Bronchial epithelial cell (primary cell): ENCODE measurements around the gene TRABD2A. TPM values are rescaled to one million over a fixed set of nuclear protein-coding genes. Genes with fewer than 3 reads are reported as not detected.
A peak's percentile ranks its signal among the peaks of the same experiment; 100 is the strongest.

Experiments
- DNase-seq: peaks from one replicate; pipeline ENCODE4 v3.0.0-alpha.2; 2010; ENCODE audit warnings: low read depth
- FAIRE-seq: peaks from 2 replicates; lab custom pipeline; 2011; peaks lifted over from hg19 to GRCh38; lab: Jason Lieb, UNC
- H3K27me3 ChIP-seq: 2 replicates; pipeline ENCODE4 v1.5.1; 2011; ENCODE audit warnings: low read length; ENCODE audit not compliant: control insufficient read depth, insufficient read depth
- H3K36me3 ChIP-seq: 2 replicates; pipeline ENCODE4 v1.5.1; 2011; ENCODE audit warnings: low read length; ENCODE audit not compliant: control insufficient read depth, insufficient read depth
- H3K4me3 ChIP-seq: 2 replicates; pipeline ENCODE4 v1.5.1; 2011; ENCODE audit warnings: mild to moderate bottlenecking, low read depth, low read length, control low read depth
- total RNA-seq: library from RNA; depleted of rRNA; stranded (reverse); fragments of >200 nt; gene quantifications from 2 replicates; pipeline ENCODE4 v1.2.1, GENCODE V29; 2014
- TF ChIP-seq, protein P1 (sequence below): IDR thresholded peaks from 2 replicates; pipeline ENCODE4 v1.5.1; 2011; ENCODE audit warnings: mild to moderate bottlenecking, moderate library complexity, low read length, control low read depth, inconsistent platforms; ENCODE audit not compliant: insufficient read depth, severe bottlenecking

Gene TRABD2A
- total RNA-seq, 1 donor from 2014 or later, result 1.3 TPM

DNA sequence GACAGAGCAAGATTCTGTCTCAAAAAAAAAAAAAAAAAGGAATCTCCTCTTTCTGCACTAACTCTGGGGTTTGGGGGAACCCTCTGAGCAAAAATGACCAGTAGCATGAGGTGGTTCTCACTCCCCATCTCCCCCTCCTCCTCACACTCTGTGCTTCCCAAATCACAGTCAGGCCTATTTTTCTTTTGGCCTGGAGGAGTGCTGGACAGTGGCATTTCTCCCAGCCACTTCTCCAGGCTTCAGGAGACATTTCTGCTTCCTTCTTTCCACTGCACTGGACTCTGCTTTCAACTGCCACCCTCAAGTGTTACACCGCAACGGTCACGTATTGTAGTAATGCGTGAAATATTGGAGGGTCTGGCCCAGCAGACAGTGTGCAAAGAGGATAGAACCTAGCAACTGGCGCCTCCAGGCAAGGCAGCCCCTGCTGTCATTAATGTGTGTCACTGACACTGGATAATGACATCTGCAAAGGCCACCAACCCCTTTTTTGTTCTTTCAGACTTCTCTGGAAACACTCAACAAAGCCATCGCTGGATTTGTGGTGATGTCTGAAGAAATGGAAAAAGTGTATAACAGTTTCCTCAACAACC is 68.9 kb downstream of the TRABD2A start:
- FAIRE-seq (no peak), DNase-seq (no peak)
- Histone ChIP-seq H3K27me3 (peaks cover 10% of the 10 kb centered on the region), H3K4me3 (no peak overlapping the region), H3K36me3 (no peaks in the 10 kb centered on the region)
- TF ChIP-seq, protein P1, sequence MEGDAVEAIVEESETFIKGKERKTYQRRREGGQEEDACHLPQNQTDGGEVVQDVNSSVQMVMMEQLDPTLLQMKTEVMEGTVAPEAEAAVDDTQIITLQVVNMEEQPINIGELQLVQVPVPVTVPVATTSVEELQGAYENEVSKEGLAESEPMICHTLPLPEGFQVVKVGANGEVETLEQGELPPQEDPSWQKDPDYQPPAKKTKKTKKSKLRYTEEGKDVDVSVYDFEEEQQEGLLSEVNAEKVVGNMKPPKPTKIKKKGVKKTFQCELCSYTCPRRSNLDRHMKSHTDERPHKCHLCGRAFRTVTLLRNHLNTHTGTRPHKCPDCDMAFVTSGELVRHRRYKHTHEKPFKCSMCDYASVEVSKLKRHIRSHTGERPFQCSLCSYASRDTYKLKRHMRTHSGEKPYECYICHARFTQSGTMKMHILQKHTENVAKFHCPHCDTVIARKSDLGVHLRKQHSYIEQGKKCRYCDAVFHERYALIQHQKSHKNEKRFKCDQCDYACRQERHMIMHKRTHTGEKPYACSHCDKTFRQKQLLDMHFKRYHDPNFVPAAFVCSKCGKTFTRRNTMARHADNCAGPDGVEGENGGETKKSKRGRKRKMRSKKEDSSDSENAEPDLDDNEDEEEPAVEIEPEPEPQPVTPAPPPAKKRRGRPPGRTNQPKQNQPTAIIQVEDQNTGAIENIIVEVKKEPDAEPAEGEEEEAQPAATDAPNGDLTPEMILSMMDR, result no peak

GRCh38 chr2:84808279-84808678 is 72.6 kb downstream of the TRABD2A start:
- DNase-seq (no peak), FAIRE-seq (no peak)
- H3K4me3 ChIP-seq, result no peak overlapping the region
- no peaks in the 10 kb centered on the region for H3K36me3 ChIP-seq
- H3K27me3 ChIP-seq, result peaks cover 6% of the 10 kb centered on the region
- TF ChIP-seq, protein P1, result no peak

DNA sequence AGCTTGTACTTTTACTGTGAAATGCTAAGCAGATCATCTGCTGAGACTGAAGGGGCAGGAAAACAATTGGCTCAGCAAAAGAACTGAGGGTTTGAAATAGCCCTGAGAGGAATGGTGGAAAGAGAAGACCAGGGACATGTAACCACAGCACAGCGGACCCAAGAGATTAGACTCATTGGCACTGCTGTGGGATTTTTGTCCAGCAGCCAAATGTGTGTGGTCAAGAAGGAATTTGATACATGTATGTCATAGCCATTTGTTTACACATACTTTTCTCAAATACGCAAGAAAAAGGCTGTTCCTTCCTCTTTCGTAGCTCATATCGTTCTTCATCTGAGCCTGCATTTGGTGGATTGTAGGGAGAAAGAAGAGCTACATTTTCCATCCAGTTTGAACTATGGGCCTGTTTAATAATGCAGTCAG is 73.8 kb downstream of the TRABD2A start:
- peak; percentile 28 for FAIRE-seq
- TF ChIP-seq, protein P1, result no peak
- H3K36me3 ChIP-seq, result no peaks in the 10 kb centered on the region
- no peak overlapping the region for H3K4me3 ChIP-seq
- H3K27me3 ChIP-seq, result peaks cover 6% of the 10 kb centered on the region
- peak; percentile 92 for DNase-seq

GRCh38 chr2:84805250-84805958 is 75.5 kb downstream of the TRABD2A start:
- FAIRE-seq, result no peak

GRCh38 chr2:84801811-84802210 is 79.1 kb downstream of the TRABD2A start:
- H3K4me3 ChIP-seq, result no peak overlapping the region
- TF ChIP-seq, protein P1, result no peak
- FAIRE-seq (no peak), DNase-seq (no peak)
- no peaks in the 10 kb centered on the region for H3K36me3 ChIP-seq
- no peaks in the 10 kb centered on the region for H3K27me3 ChIP-seq

More at GRCh38 chr2:84805250-84805958, 75.5 kb downstream of the TRABD2A start:
- Histone ChIP-seq H3K36me3 (no peaks in the 10 kb centered on the region), H3K4me3 (no peak overlapping the region), H3K27me3 (peaks cover 4% of the 10 kb centered on the region)
- DNase-seq, result no peak
- TF ChIP-seq, protein P1, result no peak
